Sigmoid colon (tissue), 4 donors: Measurements from ENCODE around the gene FRY.

Experiments
- EP300 ChIP-seq, 4 donors: sonication (generic); formaldehyde crosslinking; IDR thresholded peaks; one replicate each; pipeline ENCODE4 v1.6.1; 2017; ENCODE audit warnings: antibody characterized with exemption in 4 of 4
- POLR2A ChIP-seq, 2 donors: fragments of 450-650 bp; IDR thresholded peaks; one replicate each; pipeline ENCODE4 v1.6.1; 2016; ENCODE audit warnings: antibody characterized with exemption in 2 of 2, mild to moderate bottlenecking in 2 of 2, moderate library complexity in 2 of 2
- POLR2AphosphoS5 ChIP-seq, 4 donors: sonication (generic); formaldehyde crosslinking; IDR thresholded peaks; one replicate each; pipeline ENCODE4 v1.6.1; 2017; ENCODE audit warnings: antibody characterized with exemption in 4 of 4
- TF ChIP-seq, protein P1 (sequence below), 4 experiments: fragments of 450-650 bp in 3 of 4; fragments of 200-600 bp in 1 of 4; IDR thresholded peaks; one replicate each; pipeline ENCODE4 v1.5.1; 2016 to 2019; ENCODE audit warnings: antibody characterized with exemption in 4 of 4, mild to moderate bottlenecking in 3 of 4, moderate library complexity in 2 of 4

DNA sequence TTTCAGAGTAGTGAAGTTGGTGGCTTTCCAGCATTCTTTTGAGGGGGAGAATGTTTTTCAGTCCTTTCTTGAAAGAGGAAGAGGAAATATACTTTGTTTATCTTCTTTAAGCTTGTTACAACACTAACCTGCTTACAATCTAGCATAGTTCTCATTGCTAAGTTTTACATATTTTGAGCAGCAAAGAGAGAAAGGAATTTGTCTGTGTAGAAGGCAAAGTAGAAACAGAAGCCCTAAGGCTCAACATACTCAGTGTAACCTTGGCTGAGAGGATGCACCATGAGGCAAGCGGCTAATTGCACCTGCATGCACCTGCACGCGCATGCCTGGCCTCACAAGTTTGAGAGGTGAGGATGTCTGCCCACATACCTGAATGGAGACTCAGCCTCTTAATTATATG is 2.2 kb downstream of the FRY start:
- no peak for TF ChIP-seq POLR2A (IDR thresholded peaks at IDR 0.05)
- TF ChIP-seq, protein P1, sequence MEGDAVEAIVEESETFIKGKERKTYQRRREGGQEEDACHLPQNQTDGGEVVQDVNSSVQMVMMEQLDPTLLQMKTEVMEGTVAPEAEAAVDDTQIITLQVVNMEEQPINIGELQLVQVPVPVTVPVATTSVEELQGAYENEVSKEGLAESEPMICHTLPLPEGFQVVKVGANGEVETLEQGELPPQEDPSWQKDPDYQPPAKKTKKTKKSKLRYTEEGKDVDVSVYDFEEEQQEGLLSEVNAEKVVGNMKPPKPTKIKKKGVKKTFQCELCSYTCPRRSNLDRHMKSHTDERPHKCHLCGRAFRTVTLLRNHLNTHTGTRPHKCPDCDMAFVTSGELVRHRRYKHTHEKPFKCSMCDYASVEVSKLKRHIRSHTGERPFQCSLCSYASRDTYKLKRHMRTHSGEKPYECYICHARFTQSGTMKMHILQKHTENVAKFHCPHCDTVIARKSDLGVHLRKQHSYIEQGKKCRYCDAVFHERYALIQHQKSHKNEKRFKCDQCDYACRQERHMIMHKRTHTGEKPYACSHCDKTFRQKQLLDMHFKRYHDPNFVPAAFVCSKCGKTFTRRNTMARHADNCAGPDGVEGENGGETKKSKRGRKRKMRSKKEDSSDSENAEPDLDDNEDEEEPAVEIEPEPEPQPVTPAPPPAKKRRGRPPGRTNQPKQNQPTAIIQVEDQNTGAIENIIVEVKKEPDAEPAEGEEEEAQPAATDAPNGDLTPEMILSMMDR (IDR thresholded peaks at IDR 0.05), result no peak
- no peak for TF ChIP-seq EP300 (IDR thresholded peaks at IDR 0.05)
- no peak for TF ChIP-seq POLR2AphosphoS5 (IDR thresholded peaks at IDR 0.05)
